HG03457 (cell line): Measurements from ENCODE around the gene SLC25A33.
"Not testable (repeated sequence)": the region's sequence is repeated elsewhere in the genome, so short reads cannot be mapped to it uniquely, and the experiment has no call there.

Source experiments
- ATAC-seq: cut with Tn5 transposase; IDR thresholded peaks from one replicate; pipeline ENCODE4 v1.9.1; 2021; ENCODE audit warnings: moderate number of reproducible peaks; ENCODE audit not compliant: unreplicated experiment

Gene SLC25A33

DNA sequence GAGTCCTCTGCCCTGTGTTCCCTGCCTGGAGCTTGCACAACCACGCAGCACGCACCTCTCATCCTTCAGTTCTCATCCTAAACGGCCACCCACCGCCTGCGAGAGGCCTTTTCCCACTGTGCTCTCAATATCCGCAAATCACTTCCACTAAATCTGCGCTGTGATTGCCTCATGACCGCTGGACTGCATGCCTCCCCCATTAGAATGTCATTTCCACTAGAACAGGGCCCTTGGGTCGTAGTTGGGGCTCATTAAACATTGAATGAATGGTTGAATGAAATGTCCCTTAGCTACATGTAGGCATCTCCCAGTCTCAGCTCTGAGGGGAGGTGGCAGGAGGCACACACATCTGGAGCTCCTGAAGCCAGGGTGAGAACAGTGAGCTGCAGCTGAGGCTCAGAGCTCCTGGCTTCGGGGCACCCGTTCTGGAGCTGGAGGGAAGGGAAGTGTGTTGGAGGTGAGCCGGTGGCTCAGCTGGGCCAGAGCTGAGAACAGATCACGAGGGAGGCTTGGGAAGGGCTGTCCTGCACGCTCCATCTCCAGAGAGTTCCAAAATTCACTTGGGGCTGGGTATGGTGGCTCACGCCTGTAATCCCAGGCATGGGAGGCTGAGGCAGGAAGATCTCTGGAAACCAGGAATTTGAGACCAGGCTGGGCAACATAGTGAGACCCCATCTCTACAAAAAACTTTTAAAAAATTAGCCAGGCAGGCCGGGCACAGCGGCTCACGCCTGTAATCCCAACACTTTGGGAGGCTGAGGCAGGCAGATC is 79.8 kb downstream of the SLC25A33 start:
- ATAC-seq, result no peak

DNA sequence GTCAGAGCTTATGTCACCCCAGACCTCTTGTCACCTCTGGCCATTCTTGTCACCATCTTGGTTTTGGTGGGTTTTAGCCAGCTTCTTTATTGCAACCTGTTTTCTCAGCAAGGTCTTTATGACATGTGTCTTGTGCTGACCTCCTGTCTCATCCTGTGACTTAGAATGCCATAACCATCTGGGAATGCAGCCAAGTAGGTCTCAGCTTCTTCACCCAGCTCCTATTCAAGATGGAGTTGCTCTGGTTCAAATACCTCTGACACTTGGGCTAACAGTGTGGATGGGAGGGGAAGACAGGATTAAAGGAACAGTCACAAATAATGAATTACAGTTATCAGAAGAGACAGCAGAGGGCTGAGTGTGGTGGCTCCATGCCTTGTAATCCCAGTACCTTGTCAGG is 81.8 kb downstream of the SLC25A33 start:
- no peak for ATAC-seq

- no peak for ATAC-seq
Observed at GRCh38 chr1:9624081-9624480, 84.8 kb downstream of the SLC25A33 start.

GRCh38 chr1:9625030-9625429 is 85.8 kb downstream of the SLC25A33 start:
- ATAC-seq, result not testable (repeated sequence)

- peak; percentile 40 for ATAC-seq
Observed at GRCh38 chr1:9626201-9626608, 86.9 kb downstream of the SLC25A33 start.

DNA sequence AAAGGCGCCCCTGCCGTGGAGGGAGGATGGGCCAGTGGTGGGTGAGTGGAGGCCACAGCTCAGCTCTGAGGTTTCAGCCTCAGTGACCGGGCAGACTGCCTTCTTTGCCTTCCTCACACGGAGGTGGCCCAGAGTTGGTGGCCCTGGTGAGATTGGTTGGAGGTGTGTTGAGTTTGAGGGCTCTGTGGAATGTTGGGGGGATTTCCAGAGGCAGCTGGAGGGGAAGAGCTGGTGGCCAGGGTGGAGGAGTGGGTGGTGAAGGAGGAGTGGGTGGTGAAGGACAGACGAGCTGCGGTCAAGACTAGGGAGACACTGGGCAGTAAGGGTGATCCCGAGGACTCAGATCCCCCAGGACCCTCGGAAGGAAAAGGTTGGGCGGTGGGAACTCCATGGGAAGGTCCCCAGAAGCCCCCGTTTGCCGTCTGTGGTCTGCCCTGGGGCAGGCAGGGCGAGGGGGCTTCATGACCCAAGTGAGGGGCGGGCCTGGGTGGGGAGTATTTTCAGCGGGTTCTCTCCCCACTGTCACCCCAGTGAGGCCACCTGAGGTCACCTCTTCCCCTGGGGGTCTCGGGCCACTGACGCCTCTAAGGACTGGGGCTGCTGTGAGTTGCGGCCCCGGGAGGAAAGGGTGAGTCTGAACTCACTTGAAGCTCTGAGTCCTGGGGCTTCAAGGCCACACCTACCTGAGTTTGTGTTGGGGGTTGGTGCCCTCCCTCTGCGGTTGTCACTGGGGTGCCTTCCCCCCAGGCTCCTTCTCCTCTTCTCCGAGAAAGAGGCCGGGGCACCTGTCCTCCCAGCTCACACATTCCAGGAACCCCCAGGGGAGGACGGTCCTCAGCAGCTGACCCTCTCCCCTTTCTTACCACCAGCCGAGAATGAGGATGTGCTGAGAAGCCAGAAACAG is 89.5 kb downstream of the SLC25A33 start:
- ATAC-seq, result no peak

- ATAC-seq, result no peak
Observed at GRCh38 chr1:9629445-9630201, 90.4 kb downstream of the SLC25A33 start.

DNA sequence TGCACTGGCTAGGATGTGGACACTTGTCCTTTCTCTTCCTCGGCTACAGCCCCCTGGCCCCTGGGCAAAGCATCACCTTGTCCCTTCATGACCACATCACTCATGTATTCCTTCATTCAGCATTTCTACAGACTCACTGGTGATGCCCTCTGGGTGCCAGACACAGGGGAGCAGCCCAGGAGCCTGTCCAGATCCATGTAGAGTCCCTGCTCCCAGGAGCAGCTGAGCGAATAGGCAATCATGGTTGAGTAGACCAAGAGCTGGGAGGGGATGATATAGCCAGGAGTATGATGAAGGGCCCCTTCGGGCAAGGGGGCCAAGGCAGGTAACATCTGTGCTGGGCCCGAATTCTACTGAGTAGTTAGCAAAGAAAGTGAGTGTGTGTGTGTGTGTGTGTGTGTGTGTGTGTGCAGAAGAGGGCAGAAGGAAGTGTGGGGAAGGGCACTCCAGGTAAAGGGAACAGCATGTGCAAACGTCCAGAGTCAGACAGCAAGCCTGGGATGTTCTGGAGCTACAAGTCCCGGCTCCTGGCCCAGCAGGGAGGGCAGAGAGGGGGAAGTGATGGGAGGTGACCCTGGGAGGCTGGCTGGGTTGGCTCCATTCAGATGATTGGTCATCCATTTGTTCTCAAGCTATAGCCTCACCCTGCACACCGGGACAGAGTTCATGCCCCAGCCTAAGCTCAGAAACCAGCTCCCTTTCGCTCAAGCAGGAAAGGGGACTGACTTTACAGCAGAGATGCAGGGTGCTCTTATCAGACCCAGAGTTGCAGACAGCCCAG is 91.3 kb downstream of the SLC25A33 start:
- ATAC-seq, result no peak

DNA sequence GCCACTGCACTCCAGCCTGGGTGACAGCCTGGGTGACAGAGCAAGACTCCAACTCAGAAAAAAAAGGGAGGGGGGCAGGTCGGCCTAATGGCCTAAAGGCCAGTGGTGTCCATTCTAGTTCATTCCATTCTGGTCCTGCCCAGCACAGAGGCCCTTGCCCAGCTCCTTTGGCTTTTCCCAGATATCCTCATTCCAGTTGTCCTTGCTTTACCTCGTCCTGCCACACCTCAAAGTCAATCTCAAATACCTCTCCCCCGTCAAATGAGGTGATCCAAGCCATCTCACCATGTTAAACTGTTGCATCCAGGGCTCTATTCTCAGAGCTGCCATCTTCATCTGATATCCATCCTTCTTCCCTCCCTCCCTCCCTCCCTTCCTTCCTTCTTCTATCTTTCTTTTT is 92.3 kb downstream of the SLC25A33 start:
- ATAC-seq, result no peak

GRCh38 chr1:9633493-9633892 is 94.2 kb downstream of the SLC25A33 start:
- no peak for ATAC-seq

GRCh38 chr1:9634582-9634981 is 95.3 kb downstream of the SLC25A33 start:
- ATAC-seq, result no peak
